Keratinocyte (primary cell): ENCODE measurements around the gene SLC3A2. TPM values are rescaled to one million over a fixed set of nuclear protein-coding genes. Genes with fewer than 3 reads are reported as not detected.

Source experiments
- DNase-seq: peaks from one replicate; pipeline ENCODE4 v3.0.0-alpha.2; 2011; ENCODE audit warnings: low read depth, missing footprints, low spot score
- FAIRE-seq: peaks from 2 replicates; lab custom pipeline; 2011; peaks lifted over from hg19 to GRCh38; lab: Jason Lieb, UNC
- H2AFZ ChIP-seq: 2 replicates; pipeline ENCODE4 v1.6.0; 2012; ENCODE audit warnings: low read length, control low read depth, inconsistent platforms; ENCODE audit not compliant: control insufficient read depth
- H3K27ac ChIP-seq: 2 replicates; pipeline ENCODE4 v1.5.1; 2011; ENCODE audit warnings: low read length; ENCODE audit not compliant: control insufficient read depth, insufficient read depth
- H3K27me3 ChIP-seq: 3 replicates; pipeline ENCODE4 v1.6.0; 2011; ENCODE audit warnings: low read length; ENCODE audit not compliant: control insufficient read depth, insufficient read depth; ENCODE audit errors: extremely low read depth
- H3K36me3 ChIP-seq, 2 experiments: 2 replicates in 1 of 2; 3 replicates in 1 of 2; pipeline ENCODE4 v1.5.1; 2011; ENCODE audit warnings: low read length in 2 of 2, mild to moderate bottlenecking in 1 of 2; ENCODE audit not compliant: control insufficient read depth in 2 of 2, insufficient read depth in 2 of 2; ENCODE audit errors: extremely low read depth in 1 of 2
- H3K4me1 ChIP-seq: 3 replicates; pipeline ENCODE4 v1.5.1; 2011; ENCODE audit warnings: low read length; ENCODE audit not compliant: control insufficient read depth, insufficient read depth; ENCODE audit errors: extremely low read depth
- H3K4me2 ChIP-seq: 3 replicates; pipeline ENCODE4 v1.6.0; 2011; ENCODE audit warnings: low read depth, low read length; ENCODE audit not compliant: control insufficient read depth, insufficient read depth; ENCODE audit errors: extremely low read depth
- H3K4me3 ChIP-seq, 3 experiments: fragments of 200-600 bp in 1 of 3; sonication (generic) in 1 of 3; 2 replicates in 2 of 3; 3 replicates in 1 of 3; pipeline ENCODE4 v1.5.1; 2011 to 2016; ENCODE audit warnings: low read length in 3 of 3, mild to moderate bottlenecking in 3 of 3, control low read depth in 2 of 3, inconsistent platforms in 1 of 3, low read depth in 1 of 3, mixed read lengths in 1 of 3, mixed run types in 1 of 3, moderate library complexity in 1 of 3; ENCODE audit not compliant: control insufficient read depth in 2 of 3, insufficient read depth in 2 of 3; ENCODE audit errors: extremely low read depth in 1 of 3
- H3K79me2 ChIP-seq: 2 replicates; pipeline ENCODE4 v1.6.0; 2012; ENCODE audit warnings: low read length; ENCODE audit not compliant: control insufficient read depth, insufficient read depth
- H3K9ac ChIP-seq: 3 replicates; pipeline ENCODE4 v1.6.0; 2011; ENCODE audit warnings: low read length; ENCODE audit not compliant: control insufficient read depth, insufficient read depth; ENCODE audit errors: extremely low read depth
- H3K9me1 ChIP-seq: 3 replicates; pipeline ENCODE4 v1.6.0; 2011; ENCODE audit warnings: low read length; ENCODE audit not compliant: control insufficient read depth, insufficient read depth; ENCODE audit errors: extremely low read depth
- H3K9me3 ChIP-seq: 2 replicates; pipeline ENCODE4 v1.5.1; 2012; ENCODE audit warnings: low read depth, low read length; ENCODE audit not compliant: control insufficient read depth
- H4K20me1 ChIP-seq: 3 replicates; pipeline ENCODE4 v1.6.0; 2011; ENCODE audit warnings: low read length; ENCODE audit not compliant: control insufficient read depth, insufficient read depth; ENCODE audit errors: extremely low read depth
- CTCF ChIP-seq, 3 experiments: IDR thresholded peaks in 1 of 3; conservative IDR thresholded peaks in 1 of 3; optimal IDR thresholded peaks in 1 of 3; 2 replicates in 2 of 3; 3 replicates in 1 of 3; pipeline versions ENCODE3 to v1.5.1; 2011; ENCODE audit warnings: low read length in 3 of 3, mild to moderate bottlenecking in 3 of 3, moderate library complexity in 2 of 3, control low read depth in 1 of 3, inconsistent platforms in 1 of 3; ENCODE audit not compliant: insufficient read depth in 2 of 3; ENCODE audit errors: extremely low read depth in 1 of 3
- EZH2 ChIP-seq: IDR thresholded peaks from one replicate; pipeline ENCODE4 v1.6.1; 2012; ENCODE audit warnings: inconsistent platforms, mild to moderate bottlenecking, low read length, moderate library complexity
- dilution Hi-C: fragments of 300-500 bp; cut with MboI; formaldehyde crosslinking; loops from one replicate; pipeline ENCODE4 v1.7.0; 2020; ENCODE audit warnings: low sequenced_read_pairs; ENCODE audit not compliant: extremely low pct_ligation_motif_present
- polyA plus RNA-seq, 5 experiments: library from polyadenylated mRNA; depleted of rRNA in 3 of 5; stranded (reverse) in 3 of 5; stranded (forward) in 1 of 5; unstranded in 1 of 5; fragments of >200 nt; gene quantifications; 1 replicate in 1 of 5; 2 replicates in 3 of 5; 3 replicates in 1 of 5; pipeline versions ENCODE4 v1.2.1 to v1.2.3, GENCODE V29; 2011 to 2012; ENCODE audit warnings: missing spikeins in 2 of 5, low read depth in 1 of 5, low replicate concordance in 1 of 5

Gene SLC3A2
- polyA plus RNA-seq, 1 donor (not counting 4 experiments of a cell fraction or from before 2014, with no cell fraction given) = 469 TPM

GRCh38 chr11:62905927-62906531 lies 25.3 kb downstream of the SLC3A2 start:
- Histone ChIP-seq H3K36me3 (no peaks in the 10 kb centered on the region), H4K20me1 (no peaks in the 10 kb centered on the region), H3K4me1 (peaks cover 5% of the 10 kb centered on the region), H3K79me2 (no peaks in the 10 kb centered on the region), H3K9me1 (no peaks in the 10 kb centered on the region), H3K9me3 (no peaks in the 10 kb centered on the region), H2AFZ (no peak overlapping the region), H3K4me3 (no peak overlapping the region), H3K4me2 (no peak overlapping the region), H3K9ac (no peak overlapping the region), H3K27ac (no peak overlapping the region), H3K27me3 (no peaks in the 10 kb centered on the region)
- dilution Hi-C loops = no loop called here
- DNase-seq (no peak), FAIRE-seq (peak; percentile 79)
- peak; percentile 99 to 100 (median 100) for TF ChIP-seq CTCF (optimal IDR thresholded peaks at IDR 0.05 in 1 of 3, IDR thresholded peaks at IDR 0.05 in 1 of 3, conservative IDR thresholded peaks at IDR 0.05 in 1 of 3; ENCODE audit: extremely low read depth in 1 of 3, insufficient read depth in 2 of 3, low read length in 3 of 3)
- no peak for TF ChIP-seq EZH2

GRCh38 chr11:62908468-62909072 lies 27.9 kb downstream of the SLC3A2 start:
- no peaks in the 10 kb centered on the region for H3K36me3 ChIP-seq
- H3K27me3 ChIP-seq = no peaks in the 10 kb centered on the region
- TF ChIP-seq CTCF (optimal IDR thresholded peaks at IDR 0.05 in 1 of 3, IDR thresholded peaks at IDR 0.05 in 1 of 3, conservative IDR thresholded peaks at IDR 0.05 in 1 of 3; ENCODE audit: extremely low read depth in 1 of 3, insufficient read depth in 2 of 3, low read length in 3 of 3) = no peak
- H3K79me2 ChIP-seq = no peaks in the 10 kb centered on the region
- H3K4me1 ChIP-seq = peaks cover 5% of the 10 kb centered on the region
- no peak overlapping the region for H3K9ac ChIP-seq
- H3K9me1 ChIP-seq = no peaks in the 10 kb centered on the region
- no peak overlapping the region for H2AFZ ChIP-seq
- dilution Hi-C loops = no loop called here
- H3K4me3 ChIP-seq = no peak overlapping the region
- H3K9me3 ChIP-seq = no peaks in the 10 kb centered on the region
- FAIRE-seq = no peak
- no peak for DNase-seq
- no peak overlapping the region for H3K27ac ChIP-seq
- peak overlapping the region; percentile 62 for H3K4me2 ChIP-seq
- H4K20me1 ChIP-seq = no peaks in the 10 kb centered on the region
